ENCODE measurements around the gene TBC1D8. TPM values are rescaled to one million over a fixed set of nuclear protein-coding genes. Genes with fewer than 3 reads are reported as not detected.

The TBC1D8 gene
- total and polyA plus RNA-seq, 9 of the 15 experiments (the other 6 are each of a cell fraction or from before 2014, with no cell fraction given) = 0.36 to 1.3 (median 0.82) TPM

GRCh38 chr2:101001691-101002561, 149.3 kb downstream of the TBC1D8 start, which contains the start of gene RPL31 (continued):
- TF ChIP-seq HNRNPLL (IDR thresholded peaks at IDR 0.05; ENCODE audit: low read depth, low read length, poor library complexity, severe bottlenecking) (peak; percentile 42), ZNF124 (CRISPR knock-in tag; IDR thresholded peaks at IDR 0.05) (peak; percentile 99), ZBTB26 (CRISPR knock-in tag; IDR thresholded peaks at IDR 0.05) (no peak), KLF13 (tag; IDR thresholded peaks at IDR 0.05; ENCODE audit: borderline replicate concordance, low read depth) (peak; percentile 71), ZKSCAN1 (IDR thresholded peaks at IDR 0.05; ENCODE audit: low read depth, low read length) (peak; percentile 60), ZNF584 (CRISPR knock-in tag; IDR thresholded peaks at IDR 0.05; ENCODE audit: low read depth) (peak; percentile 88), CBX5 (IDR thresholded peaks at IDR 0.05; ENCODE audit: borderline replicate concordance, low read depth) (peak; percentile 13; the same call in 1 of the 2 replicates), USF2 (CRISPR knock-in tag; IDR thresholded peaks at IDR 0.05) (no peak), CCNT2 (IDR thresholded peaks at IDR 0.05; ENCODE audit: borderline replicate concordance, extremely low read depth, insufficient read length, low read depth, low read length) (peak; percentile 24), HMG20A (CRISPR knock-in tag; conservative IDR thresholded peaks at IDR 0.05) (no peak), CXXC5 (CRISPR knock-in tag; IDR thresholded peaks at IDR 0.05) (peak; percentile 92), E2F3 (CRISPR knock-in tag; IDR thresholded peaks at IDR 0.05) (peak; percentile 95), GATA2 (CRISPR knock-in tag; IDR thresholded peaks at IDR 0.05) (peak; percentile 66), ZNF384 (IDR thresholded peaks at IDR 0.05; ENCODE audit: low read depth, low read length) (no peak), AFF4 (CRISPR knock-in tag; IDR thresholded peaks at IDR 0.05) (peak; percentile 99), POU5F1 (IDR thresholded peaks at IDR 0.05; ENCODE audit: borderline replicate concordance, low read depth, low read length, partially characterized antibody) (no peak), GTF2A2 (tag; IDR thresholded peaks at IDR 0.05) (peak; percentile 81)
- TF ChIP-seq, protein P1, sequence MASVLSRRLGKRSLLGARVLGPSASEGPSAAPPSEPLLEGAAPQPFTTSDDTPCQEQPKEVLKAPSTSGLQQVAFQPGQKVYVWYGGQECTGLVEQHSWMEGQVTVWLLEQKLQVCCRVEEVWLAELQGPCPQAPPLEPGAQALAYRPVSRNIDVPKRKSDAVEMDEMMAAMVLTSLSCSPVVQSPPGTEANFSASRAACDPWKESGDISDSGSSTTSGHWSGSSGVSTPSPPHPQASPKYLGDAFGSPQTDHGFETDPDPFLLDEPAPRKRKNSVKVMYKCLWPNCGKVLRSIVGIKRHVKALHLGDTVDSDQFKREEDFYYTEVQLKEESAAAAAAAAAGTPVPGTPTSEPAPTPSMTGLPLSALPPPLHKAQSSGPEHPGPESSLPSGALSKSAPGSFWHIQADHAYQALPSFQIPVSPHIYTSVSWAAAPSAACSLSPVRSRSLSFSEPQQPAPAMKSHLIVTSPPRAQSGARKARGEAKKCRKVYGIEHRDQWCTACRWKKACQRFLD (CRISPR knock-in tag; IDR thresholded peaks at IDR 0.05) = 0 out of 2 replicates have a peak, but pooled peaks have one; percentile 13

Measured in K562 (cell line).